GM12872 (cell line): Measurements from ENCODE around the gene ARMC9.

Source experiments
- CTCF ChIP-seq: IDR thresholded peaks from 3 replicates; pipeline ENCODE4 v1.5.1; 2011; ENCODE audit warnings: low read depth, mild to moderate bottlenecking, low read length, moderate library complexity; ENCODE audit not compliant: insufficient read depth

Gene ARMC9

GRCh38 chr2:231260442-231261208 is 62.2 kb downstream of the ARMC9 start:
- TF ChIP-seq CTCF = no peak

- TF ChIP-seq CTCF = no peak
These were observed 64.8 kb downstream of the ARMC9 start for GRCh38 chr2:231263118-231263831.

GRCh38 chr2:231270221-231271114 is 72.0 kb downstream of the ARMC9 start:
- TF ChIP-seq CTCF = no peak

GRCh38 chr2:231272991-231273390 is 74.6 kb downstream of the ARMC9 start:
- no peak for TF ChIP-seq CTCF

GRCh38 chr2:231276987-231277386 is 78.6 kb downstream of the ARMC9 start:
- TF ChIP-seq CTCF = no peak

GRCh38 chr2:231277962-231278361 is 79.5 kb downstream of the ARMC9 start:
- no peak for TF ChIP-seq CTCF

GRCh38 chr2:231278868-231279267 is 80.4 kb downstream of the ARMC9 start:
- no peak for TF ChIP-seq CTCF
